NCI-H526 (cell line): ENCODE measurements around the gene CREB3L4.

Experiments used
- DNase-seq, 2 experiments: peaks; one replicate each; lab custom pipeline; 2025; lab: John Stamatoyannopoulos, UW

Gene CREB3L4

DNA sequence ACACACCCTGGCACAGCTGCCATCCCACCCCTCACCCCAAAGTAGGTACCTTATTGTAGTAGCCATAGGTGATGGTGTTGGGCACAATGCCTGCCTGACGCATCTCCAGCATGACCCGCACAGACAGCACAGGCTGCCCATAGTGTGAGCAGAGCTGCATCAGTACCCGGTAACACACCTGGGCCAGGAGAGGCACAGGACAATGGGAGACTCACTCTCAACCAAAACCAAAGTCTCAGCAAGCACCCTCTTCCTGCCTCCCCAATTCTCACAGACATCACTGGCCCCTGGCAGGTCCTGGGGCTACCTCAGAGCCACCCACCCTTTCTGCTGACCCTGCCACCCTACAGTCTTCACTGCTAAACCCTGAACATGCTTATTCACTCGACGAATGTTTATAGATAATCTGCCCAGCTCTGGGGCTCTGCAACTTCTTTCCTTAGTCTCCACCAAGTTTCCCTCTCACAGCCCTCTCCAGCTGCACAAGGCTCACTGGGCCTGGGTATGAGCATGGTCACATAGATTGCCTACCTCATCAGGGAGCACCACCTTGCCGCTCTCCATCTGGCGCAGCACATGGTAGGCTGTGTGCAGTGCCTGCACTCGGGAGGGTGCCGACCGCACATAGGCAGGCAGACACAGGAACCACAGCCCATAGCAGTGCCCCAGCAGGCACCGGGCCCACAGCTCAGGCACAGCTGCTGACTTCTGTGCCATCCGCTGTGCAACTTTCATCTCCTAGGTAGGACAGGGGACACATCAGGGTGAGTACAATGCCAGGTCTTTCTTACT lies 31.5 kb upstream of the CREB3L4 start:
- DNase-seq, result no peak

DNA sequence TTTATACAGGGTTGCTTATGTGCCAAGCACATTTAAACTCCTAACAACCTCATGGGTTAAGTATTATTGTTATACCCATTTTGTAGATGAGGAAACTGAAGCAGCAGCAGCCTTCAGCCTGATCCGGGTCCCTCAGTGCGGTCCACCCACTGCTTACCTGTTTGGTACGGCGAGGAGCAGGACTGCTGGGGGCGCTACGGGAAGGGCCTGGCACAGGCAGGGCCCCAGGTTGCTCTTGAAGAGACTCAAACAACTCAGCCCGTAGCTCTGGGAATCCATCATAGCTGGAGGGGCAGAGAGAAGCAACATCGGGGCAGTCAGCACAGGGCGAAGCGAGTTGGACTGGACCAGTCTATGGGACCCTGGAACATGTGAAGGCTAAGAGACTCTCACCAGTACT lies 30.4 kb upstream of the CREB3L4 start:
- DNase-seq, result no peak

DNA sequence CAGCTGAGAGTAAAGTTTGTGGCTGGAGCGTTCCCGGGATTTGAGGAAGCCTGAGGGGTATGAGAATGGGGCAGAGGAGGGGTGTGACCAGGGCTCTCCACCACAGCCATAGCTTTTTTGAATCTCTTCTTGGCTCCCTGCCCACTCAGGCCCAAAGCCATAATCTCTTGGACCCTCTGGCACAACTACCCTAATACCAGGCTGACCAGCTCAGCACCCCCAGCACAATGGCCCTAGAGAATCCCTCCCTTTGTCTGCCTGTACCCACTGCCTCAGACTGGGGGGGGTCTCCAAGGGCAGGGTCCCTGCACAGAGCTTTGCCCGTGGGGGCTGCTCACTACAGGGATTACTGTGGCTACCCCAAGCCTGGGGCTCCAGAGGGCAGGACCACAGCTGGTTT lies 28.7 kb upstream of the CREB3L4 start:
- no peak for DNase-seq

- DNase-seq, result no peak
Measured at GRCh38 chr1:153939476-153939875, 28.2 kb upstream of the CREB3L4 start.

DNA sequence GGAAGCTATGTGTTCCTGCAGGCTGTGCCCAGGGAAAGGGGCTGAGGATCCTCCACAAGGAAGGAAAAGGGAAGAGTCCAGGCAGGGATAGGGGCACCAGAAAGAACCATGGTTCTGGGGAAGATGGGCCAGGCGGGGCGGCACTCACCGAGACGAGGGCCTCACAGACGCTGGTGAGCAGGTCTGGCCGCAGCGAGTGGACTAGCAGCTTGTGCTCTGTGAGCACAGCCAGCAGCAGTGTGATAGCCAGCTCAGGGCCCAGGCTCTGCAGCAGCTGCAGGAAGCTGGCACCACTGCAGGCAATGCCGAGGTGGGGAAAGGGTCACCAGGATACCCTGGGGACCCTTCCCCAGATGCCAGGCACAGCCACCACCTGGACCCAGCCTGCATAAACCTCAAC lies 26.9 kb upstream of the CREB3L4 start:
- DNase-seq, result no peak

GRCh38 chr1:153941826-153942725 lies 25.6 kb upstream of the CREB3L4 start:
- no peak for DNase-seq

DNA sequence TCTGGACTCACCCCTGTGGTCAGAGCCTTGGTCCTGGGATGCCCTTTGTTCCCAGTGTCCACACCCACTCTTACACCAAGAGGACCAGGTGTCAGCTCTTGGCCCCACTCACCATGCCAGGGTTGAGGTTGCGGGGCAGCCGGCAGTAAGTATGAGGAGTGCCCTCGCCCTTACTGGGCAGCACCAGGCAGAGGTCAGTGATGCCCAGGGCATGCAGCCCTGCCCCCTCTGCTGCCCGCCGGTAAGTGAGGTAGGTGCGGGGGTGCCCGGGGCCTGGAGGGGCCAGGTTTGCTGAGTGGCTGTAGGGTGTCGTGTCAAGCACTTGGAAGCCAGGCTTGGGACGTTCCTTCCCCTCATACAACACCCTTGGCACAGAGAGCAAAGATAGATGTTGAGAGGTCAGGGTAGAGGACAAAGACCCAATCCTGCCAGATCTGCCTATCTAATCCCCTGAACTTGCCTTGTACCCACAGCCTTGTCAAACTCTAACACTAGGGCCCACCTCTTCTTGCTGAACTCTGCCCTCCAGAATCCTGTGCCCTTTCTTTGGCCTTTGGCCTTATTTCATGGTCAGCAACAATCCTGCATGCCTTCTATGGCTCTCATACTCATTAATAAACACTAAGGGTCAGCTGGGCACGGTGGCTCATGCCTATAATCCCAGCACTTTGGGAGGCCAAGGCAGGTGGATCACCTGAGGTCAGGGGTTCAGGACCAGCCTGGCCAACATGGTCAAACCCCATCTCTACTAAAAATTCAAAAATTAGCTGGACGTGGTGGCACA lies 24.7 kb upstream of the CREB3L4 start:
- no peak for DNase-seq

- DNase-seq, result no peak
Measured at GRCh38 chr1:153944005-153944826, 23.5 kb upstream of the CREB3L4 start.

GRCh38 chr1:153944827-153945117 lies 22.9 kb upstream of the CREB3L4 start:
- no peak for DNase-seq

DNA sequence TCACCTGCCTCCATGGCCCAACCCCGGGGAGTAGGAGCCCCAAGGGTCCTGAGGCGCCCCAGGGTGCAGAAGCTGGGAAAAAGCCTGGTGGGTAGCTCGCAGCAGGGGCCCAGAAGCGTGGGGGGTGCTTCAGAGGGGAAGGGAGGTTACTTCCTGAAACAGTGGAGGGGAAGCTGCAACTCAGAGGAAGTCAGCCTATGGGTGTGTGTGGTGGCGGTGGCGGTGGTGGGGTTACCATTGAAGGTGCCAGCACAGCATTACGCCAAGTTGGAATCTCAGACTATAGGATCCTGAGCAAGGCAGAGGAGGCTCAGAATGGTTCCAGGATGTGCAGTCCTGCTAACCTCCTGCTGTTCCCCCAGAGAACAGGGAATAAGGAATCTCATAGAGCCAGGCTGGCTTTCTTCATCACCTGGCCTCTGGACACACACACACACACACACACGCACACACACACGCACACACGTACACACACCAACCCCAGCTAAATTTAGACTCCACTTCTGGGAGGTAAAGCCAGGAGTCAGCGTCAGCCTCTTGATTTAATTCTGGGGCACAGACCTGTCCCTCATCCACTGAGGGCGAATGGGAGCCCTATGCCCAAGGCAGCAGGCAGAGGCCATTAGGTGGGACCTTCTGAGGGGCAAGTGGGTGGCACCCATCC lies 22.4 kb upstream of the CREB3L4 start:
- peak; percentile 73 for DNase-seq

- DNase-seq, result peak; percentile 73 to 91
Measured at GRCh38 chr1:153945795-153946621, 21.7 kb upstream of the CREB3L4 start.

- peak; percentile 70 to 97 for DNase-seq
Measured at GRCh38 chr1:153946622-153947241, 21.0 kb upstream of the CREB3L4 start, which contains the start of gene DENND4B. Gene DENND4B (minus strand): TSS chr1:153946718. CDS start chr1:153944374, 2,344 bp downstream.

DNA sequence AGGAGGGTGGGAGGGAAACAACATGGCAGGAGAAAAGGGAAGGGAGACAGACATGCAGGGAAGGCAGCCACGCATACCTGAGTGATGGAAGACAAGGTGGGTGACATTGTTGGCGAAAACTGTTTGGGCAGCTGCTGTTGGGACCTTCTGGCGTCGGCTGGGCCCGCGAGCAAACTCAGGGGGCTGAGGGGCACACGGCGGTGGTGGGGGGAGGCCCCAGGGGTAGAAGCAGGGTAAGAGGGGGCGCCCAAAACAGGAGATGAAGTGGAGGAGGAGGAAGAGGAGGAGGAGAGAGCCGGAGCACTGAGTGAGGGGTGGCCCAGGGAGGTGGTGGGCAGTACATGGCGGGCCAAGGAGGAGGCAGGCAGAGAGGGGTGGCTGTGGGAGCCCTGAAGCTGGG lies 16.5 kb upstream of the CREB3L4 start:
- DNase-seq, result no peak

- no peak for DNase-seq
Measured at GRCh38 chr1:153951801-153952200, 15.9 kb upstream of the CREB3L4 start.

DNA sequence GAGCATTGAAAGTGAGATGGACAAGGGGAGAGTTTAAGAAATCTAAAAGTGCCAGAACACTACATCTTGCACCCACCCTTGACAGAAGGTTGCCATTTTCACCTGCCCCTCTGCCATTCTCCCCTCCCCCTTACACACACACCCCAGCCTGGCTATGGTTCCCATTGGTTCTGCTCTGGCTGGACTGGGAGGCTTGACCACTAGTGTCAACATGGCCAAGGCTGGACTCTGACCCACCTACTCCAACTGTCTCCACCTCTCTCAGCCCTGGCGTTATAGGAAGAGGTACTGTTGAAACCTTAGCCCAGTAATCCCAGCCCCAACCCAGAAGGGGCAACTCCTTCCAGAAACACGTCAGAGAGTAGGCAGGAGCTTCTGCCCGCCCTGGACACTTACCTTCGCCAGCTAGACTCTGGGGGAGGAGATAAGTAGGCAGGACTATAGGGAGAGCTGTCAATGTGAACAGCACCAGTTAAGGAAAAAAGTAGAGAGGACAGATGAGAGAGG lies 13.8 kb upstream of the CREB3L4 start:
- no peak for DNase-seq

- no peak for DNase-seq
Measured at GRCh38 chr1:153954826-153955225, 12.9 kb upstream of the CREB3L4 start.

GRCh38 chr1:153956997-153957715 lies 10.5 kb upstream of the CREB3L4 start:
- no peak for DNase-seq

- DNase-seq, result peak in 1 of 2 experiments; percentile 45
Measured at GRCh38 chr1:153957744-153958110, 10.0 kb upstream of the CREB3L4 start.
